Measurements from ENCODE around the gene ARL6IP5.

Gene ARL6IP5

DNA sequence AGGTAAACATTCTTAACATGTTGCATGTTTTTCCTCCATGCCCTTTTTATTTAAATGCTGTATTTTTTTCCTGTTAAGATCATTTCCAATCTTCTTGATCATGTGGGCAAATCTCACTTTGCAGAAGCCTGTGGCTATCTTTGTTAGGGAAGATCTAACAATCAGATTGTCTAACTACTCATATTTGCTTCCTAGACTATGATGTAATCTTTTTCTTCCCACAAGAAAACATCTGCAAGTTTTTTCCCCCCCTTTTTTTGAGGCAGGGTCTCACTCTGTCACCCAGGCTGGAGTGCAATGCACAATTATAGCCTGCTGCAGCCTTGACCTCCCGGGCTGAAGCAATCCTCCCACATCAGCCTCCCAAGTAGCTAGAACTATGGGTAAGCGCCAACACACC lies 52.7 kb downstream of the ARL6IP5 start:
- H3K4me3 ChIP-seq (ENCODE audit: low read length): no peak overlapping the region
- no peaks in the 10 kb centered on the region for H3K4me1 ChIP-seq (ENCODE audit: insufficient read depth, low read length)
- H3K9ac ChIP-seq (ENCODE audit: low read depth, low read length): no peak overlapping the region
- H3K36me3 ChIP-seq (ENCODE audit: insufficient read depth, low read length): no peaks in the 10 kb centered on the region
- H3K27ac ChIP-seq (ENCODE audit: low read depth, low read length): no peak overlapping the region
- H3K27me3 ChIP-seq (ENCODE audit: insufficient read depth, low read length): peaks cover 8% of the 10 kb centered on the region
- 100% methylated on average over 1 of the region's 2 CpGs for WGBS
- H3K9me3 ChIP-seq (ENCODE audit: insufficient read depth, low read depth, low read length): no peaks in the 10 kb centered on the region

DNA sequence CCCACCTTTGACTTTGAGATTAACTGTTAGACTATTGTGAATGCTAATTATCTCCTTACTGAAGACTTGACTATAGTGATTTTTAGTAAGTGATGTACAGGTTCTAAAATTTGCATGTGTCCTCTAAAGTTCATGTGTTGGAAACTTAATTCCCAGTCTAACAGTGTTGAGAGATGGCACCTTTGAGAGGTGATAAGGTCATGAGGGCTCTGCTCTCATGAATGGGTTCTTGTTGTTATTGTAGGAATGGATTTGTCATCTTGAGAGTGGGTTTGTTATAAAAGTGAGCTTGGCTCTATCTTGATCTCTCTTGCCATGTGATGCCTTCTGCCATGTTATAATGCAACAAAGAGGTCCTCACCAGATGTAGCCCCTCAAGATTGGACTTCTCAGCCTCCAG lies 56.6 kb downstream of the ARL6IP5 start:
- Histone ChIP-seq H3K4me3 (ENCODE audit: low read length) (no peak overlapping the region), H3K27me3 (ENCODE audit: insufficient read depth, low read length) (peaks cover 36% of the 10 kb centered on the region), H3K9me3 (ENCODE audit: insufficient read depth, low read depth, low read length) (no peaks in the 10 kb centered on the region), H3K27ac (ENCODE audit: low read depth, low read length) (no peak overlapping the region), H3K9ac (ENCODE audit: low read depth, low read length) (no peak overlapping the region), H3K36me3 (ENCODE audit: insufficient read depth, low read length) (no peaks in the 10 kb centered on the region), H3K4me1 (ENCODE audit: insufficient read depth, low read length) (0 out of 2 replicates have a peak, but pooled peaks cover 11% of the 10 kb centered on the region)

DNA sequence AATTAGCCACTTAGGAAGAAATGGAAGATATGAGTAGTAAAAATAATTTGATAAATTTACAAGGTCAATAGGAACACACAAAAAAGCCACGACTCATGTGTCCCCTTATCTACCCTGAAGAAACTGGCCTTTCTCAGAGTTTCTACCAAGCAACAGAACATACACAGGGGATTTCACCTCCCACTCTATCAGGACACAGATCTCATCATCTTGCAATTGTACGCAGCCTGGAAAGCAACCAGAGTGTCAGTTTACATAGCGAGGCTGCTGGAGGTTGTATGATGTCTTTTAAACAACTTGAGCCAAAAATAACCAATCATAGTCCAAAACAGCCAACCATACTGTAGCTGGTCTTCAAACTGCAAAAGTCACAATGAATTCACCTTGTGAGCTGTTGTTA lies 57.4 kb downstream of the ARL6IP5 start:
- WGBS: 80% methylated on average over 2 of the region's 3 CpGs

DNA sequence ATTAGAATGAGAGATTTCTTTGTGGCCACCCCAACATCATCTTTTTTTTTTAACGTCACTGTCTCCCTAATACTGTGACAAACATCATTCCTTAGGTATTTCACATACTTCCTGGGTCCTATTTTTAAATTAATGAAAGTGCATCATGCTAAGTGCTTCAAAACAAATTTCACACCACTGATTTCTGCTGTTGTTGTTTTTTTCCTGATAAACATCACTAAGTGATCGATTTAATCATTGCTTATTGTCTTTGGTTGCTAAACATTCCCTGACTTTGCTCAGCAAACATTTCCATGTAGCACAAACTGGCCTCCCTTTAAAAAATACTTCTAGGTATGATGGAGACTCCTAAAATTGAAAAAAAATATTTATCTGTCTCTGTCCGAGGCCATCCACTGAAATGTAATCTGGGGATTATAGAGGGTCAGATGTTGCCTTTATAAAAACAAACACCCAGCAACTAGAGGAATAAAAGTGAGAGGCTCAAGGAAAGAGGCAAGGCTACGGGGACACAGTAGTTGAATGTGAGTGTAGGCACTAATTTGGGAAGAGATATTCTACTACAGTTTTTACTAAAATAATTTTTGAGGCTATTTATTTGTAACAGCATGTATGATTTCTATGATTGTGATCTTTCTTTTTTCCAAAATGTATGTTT lies 58.2 kb downstream of the ARL6IP5 start:
- H3K4me3 ChIP-seq (ENCODE audit: low read length): no peak overlapping the region
- H3K27ac ChIP-seq (ENCODE audit: low read depth, low read length): no peak overlapping the region
- peaks cover 36% of the 10 kb centered on the region for H3K27me3 ChIP-seq (ENCODE audit: insufficient read depth, low read length)
- no peak overlapping the region for H3K9ac ChIP-seq (ENCODE audit: low read depth, low read length)
- WGBS: 100% methylated on average over 3 of the region's 4 CpGs
- H3K9me3 ChIP-seq (ENCODE audit: insufficient read depth, low read depth, low read length): no peaks in the 10 kb centered on the region
- no peaks in the 10 kb centered on the region for H3K36me3 ChIP-seq (ENCODE audit: insufficient read depth, low read length)
- 0 out of 2 replicates have a peak, but pooled peaks cover 11% of the 10 kb centered on the region for H3K4me1 ChIP-seq (ENCODE audit: insufficient read depth, low read length)

More for the DNA sequence above, 57.4 kb downstream of the ARL6IP5 start:
- Histone ChIP-seq H3K9me3 (ENCODE audit: insufficient read depth, low read depth, low read length) (no peaks in the 10 kb centered on the region), H3K27me3 (ENCODE audit: insufficient read depth, low read length) (peaks cover 36% of the 10 kb centered on the region), H3K36me3 (ENCODE audit: insufficient read depth, low read length) (no peaks in the 10 kb centered on the region), H3K4me3 (ENCODE audit: low read length) (no peak overlapping the region), H3K4me1 (ENCODE audit: insufficient read depth, low read length) (0 out of 2 replicates have a peak, but pooled peaks cover 11% of the 10 kb centered on the region), H3K27ac (ENCODE audit: low read depth, low read length) (no peak overlapping the region), H3K9ac (ENCODE audit: low read depth, low read length) (no peak overlapping the region)

DNA sequence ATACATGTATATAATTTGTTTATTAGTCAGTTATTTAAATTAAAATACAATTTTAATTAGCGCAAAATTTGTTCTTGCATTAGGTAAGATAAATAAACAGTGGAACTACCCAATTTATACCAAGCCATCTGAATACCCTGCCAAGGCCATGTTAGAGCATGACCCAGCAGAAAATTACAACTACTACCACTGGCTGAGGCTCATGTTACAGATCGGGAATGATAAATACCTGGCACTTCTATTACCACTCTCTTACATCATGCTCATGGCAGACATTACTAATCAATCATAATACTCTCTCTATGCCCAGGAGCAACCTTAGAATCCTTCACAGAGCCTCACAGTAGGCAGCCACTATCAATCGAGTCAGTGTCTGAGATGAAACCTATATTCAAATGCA lies 58.9 kb downstream of the ARL6IP5 start:
- Histone ChIP-seq H3K36me3 (ENCODE audit: insufficient read depth, low read length) (no peaks in the 10 kb centered on the region), H3K27ac (ENCODE audit: low read depth, low read length) (no peak overlapping the region), H3K4me3 (ENCODE audit: low read length) (no peak overlapping the region), H3K27me3 (ENCODE audit: insufficient read depth, low read length) (peaks cover 36% of the 10 kb centered on the region), H3K9ac (ENCODE audit: low read depth, low read length) (no peak overlapping the region), H3K9me3 (ENCODE audit: insufficient read depth, low read depth, low read length) (no peaks in the 10 kb centered on the region), H3K4me1 (ENCODE audit: insufficient read depth, low read length) (0 out of 2 replicates have a peak, but pooled peaks cover 11% of the 10 kb centered on the region)
- WGBS: 81% methylated on average over 2 of the region's 3 CpGs

DNA sequence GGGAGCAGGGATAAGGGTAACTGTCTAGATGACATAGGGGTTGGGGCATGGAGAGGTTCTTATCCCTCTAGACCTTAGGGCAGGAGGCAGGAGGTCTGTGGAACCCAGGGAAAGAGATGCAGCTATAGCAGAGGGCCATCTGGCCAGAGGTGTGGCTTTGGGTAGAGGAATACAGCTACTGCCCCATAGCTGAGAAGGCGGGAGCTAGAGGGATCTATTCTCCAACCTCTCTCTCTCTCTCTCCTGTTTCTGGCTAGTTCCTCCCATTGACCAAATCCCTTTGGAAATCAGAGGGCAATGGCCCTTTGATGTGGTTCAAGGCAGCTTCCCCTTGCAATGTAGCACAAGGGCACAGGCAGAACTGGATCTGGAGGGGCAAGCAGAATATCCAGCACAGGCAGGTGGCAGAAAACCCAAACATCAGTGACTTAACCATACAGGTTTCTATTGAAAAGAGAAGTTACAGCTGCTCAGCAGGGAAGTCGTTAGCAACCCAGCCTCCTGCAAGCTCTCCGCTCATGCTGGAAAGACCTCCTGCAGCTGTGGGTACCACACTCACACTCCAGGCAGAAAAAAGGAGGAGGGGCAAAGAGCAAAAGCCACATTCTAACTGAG lies 60.0 kb downstream of the ARL6IP5 start:
- H3K9me3 ChIP-seq (ENCODE audit: insufficient read depth, low read depth, low read length): no peaks in the 10 kb centered on the region
- WGBS: 5% methylated on average over 3 of the region's 3 CpGs
- no peak overlapping the region for H3K4me3 ChIP-seq (ENCODE audit: low read length)
- no peak overlapping the region for H3K27ac ChIP-seq (ENCODE audit: low read depth, low read length)
- peaks cover 36% of the 10 kb centered on the region for H3K27me3 ChIP-seq (ENCODE audit: insufficient read depth, low read length)
- no peak overlapping the region for H3K9ac ChIP-seq (ENCODE audit: low read depth, low read length)
- H3K4me1 ChIP-seq (ENCODE audit: insufficient read depth, low read length): 0 out of 2 replicates have a peak, but pooled peaks cover 11% of the 10 kb centered on the region
- no peaks in the 10 kb centered on the region for H3K36me3 ChIP-seq (ENCODE audit: insufficient read depth, low read length)

DNA sequence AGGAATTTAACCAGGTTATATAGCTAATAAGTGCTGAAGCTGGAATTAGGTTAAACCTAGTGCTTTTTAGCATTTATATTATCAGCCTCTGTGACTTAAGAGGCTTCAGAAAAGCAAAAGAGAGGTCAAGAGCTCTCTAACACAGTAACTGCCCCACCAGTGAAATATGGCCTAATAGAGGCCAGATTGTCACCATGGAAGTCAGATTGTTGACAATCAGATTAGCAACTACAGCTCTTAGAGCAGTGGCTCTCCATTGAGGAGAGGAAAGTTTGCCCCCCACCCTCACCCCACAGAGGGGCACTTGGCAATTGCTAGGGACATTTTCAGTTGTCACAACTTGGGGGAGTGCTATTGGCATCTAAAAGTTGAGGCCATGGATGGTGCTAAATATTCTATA lies 61.0 kb downstream of the ARL6IP5 start:
- Histone ChIP-seq H3K4me3 (ENCODE audit: low read length) (no peak overlapping the region), H3K4me1 (ENCODE audit: insufficient read depth, low read length) (0 out of 2 replicates have a peak, but pooled peaks cover 11% of the 10 kb centered on the region), H3K27ac (ENCODE audit: low read depth, low read length) (no peak overlapping the region), H3K9me3 (ENCODE audit: insufficient read depth, low read depth, low read length) (no peaks in the 10 kb centered on the region), H3K27me3 (ENCODE audit: insufficient read depth, low read length) (peaks cover 36% of the 10 kb centered on the region), H3K36me3 (ENCODE audit: insufficient read depth, low read length) (no peaks in the 10 kb centered on the region), H3K9ac (ENCODE audit: low read depth, low read length) (no peak overlapping the region)

DNA sequence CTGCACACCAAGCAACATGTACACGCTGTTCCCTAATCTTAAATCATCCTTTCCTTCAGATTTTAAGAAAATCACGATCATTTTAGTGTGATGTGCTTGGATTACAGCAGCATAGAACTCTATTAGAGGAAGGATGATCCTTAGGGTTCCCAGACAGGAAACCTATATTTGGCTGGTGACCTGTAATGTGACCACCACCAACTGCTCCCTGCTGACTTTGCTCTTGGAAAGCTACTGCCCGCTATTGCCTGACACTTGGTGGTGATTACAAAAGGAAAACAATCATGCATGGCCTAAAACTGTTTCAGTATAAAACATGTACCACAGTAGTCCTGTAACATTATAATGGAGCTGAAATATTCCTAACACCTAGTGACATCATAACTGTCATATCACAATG lies 64.8 kb downstream of the ARL6IP5 start:
- WGBS: 83% methylated on average over 2 of the region's 3 CpGs
- H3K4me3 ChIP-seq (ENCODE audit: low read length): no peak overlapping the region
- H3K27ac ChIP-seq (ENCODE audit: low read depth, low read length): no peak overlapping the region
- H3K9me3 ChIP-seq (ENCODE audit: insufficient read depth, low read depth, low read length): no peaks in the 10 kb centered on the region
- H3K4me1 ChIP-seq (ENCODE audit: insufficient read depth, low read length): 0 out of 2 replicates have a peak, but pooled peaks cover 6% of the 10 kb centered on the region
- no peak overlapping the region for H3K9ac ChIP-seq (ENCODE audit: low read depth, low read length)
- no peaks in the 10 kb centered on the region for H3K36me3 ChIP-seq (ENCODE audit: insufficient read depth, low read length)
- H3K27me3 ChIP-seq (ENCODE audit: insufficient read depth, low read length): peaks cover 10% of the 10 kb centered on the region

Measured in HUES64 (cell line).